Stimulated activated CD8-positive, alpha-beta memory T cell treated with anti-CD3 and anti-CD28 coated beads, Interleukin-2, amount 100 ng/mL, for 48 hours (primary cell): Measurements from ENCODE around the gene STS.
"Not testable (repeated sequence)": the region's sequence is repeated elsewhere in the genome, so short reads cannot be mapped to it uniquely, and the experiment has no call there.

ENCODE experiments used
- DNase-seq, 2 donors: peaks; one replicate each; pipeline ENCODE4 v3.0.0-alpha.2; 2020; ENCODE audit warnings: low read depth in 2 of 2

STS gene

DNA sequence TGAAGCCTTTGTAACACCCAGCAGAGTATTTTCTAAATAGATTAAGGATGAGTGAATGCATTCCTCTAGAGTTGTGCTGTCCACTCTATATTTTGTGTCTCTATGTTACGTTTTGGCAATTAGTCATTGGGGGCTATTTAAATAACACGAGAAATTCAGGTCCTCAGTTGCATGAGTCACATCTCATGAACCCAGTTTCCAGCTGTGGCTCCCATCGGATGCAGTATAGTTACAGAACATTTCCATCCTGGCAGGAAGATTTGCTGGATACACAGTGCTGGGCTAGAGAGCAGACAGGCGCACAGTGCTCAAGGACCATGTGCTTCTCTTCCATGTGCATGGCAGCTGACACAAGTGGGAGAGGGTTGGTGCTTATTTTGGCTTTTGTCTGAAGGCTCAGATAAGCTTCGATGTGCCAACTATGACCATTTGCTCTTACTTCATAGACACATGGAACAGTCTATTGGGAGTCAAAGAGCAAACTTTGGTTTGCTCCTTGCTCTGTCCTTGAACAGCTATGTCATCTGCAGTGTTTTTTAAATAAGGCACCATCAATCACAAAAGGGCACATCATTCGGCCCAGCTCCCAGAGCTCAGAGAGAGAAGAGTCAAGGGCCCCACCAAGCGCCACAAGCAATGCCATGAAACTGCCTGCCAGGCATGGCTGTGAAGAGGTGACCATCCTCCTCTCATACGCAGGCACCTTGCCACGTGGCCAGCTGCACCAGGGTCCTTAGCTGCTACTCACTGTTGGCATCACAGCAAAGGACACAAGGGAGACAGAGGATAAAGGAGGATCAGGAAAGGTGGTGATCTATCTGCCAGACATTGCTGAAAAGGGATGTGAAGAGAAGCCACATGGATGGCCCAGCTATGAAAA is 8.1 kb upstream of the STS start:
- no peak for DNase-seq

DNA sequence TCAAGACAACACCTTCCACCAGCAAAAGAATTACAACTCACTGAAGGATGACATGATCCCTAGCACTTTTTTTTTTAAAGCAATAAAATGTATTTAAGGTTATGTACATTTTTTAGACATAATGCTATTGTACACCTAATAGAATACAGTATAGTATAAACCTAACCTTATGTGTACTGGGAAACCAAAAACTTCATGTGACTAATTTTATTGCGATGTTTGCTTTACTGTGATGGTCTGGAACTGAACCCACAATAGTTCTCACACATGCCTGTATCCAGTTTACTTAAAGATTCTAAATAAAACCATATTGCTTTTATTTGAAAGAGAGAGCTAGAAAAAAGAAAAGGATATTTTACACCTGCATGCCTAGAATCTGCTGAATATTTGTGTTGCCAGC is 4.4 kb upstream of the STS start:
- DNase-seq, result no peak

DNA sequence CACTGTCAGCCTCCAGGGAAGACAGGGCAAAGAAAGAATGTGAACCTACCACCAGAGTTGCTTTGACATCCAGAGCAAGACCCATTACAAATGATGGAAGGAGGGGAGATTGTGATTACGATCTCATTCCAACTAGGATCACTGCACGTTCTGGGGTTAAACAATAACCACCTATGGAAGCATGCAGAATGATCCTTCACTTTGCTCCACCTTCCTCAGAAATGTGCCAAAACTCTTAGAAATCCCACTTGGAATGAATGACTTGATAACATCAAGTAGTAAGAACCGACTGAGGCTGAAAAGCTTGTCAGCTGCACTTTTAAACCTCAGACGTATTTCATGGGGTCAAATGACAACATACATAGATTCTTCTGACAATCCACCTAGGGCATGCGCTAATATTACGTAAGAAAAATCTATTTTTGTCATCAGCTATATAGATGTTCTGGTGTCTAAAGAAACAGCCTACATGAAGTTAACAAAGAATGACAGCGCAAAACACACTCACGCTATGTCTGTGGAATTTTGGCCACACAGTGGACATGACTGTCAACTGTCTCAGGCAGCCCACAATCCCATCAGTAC is 3.5 kb upstream of the STS start:
- DNase-seq, result no peak

DNA sequence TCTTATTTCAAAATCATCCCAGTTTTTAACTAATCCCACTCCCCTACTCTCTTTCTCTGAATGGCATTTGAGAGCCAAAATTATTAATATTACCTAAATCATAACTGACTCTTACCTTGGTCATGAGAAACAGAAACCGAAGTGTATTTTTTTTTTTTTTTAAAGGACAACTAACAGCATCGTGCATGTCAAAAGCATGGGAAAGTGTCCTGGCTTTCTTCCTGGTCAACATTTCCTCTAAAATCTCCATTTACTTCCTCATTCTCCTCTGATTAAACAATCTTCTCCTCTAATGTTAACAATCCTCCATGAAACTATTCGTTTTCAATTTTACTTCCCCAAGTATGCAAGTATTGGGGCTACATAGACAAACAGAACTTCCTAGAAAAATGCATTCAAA is 2.1 kb upstream of the STS start:
- DNase-seq, result no peak

DNA sequence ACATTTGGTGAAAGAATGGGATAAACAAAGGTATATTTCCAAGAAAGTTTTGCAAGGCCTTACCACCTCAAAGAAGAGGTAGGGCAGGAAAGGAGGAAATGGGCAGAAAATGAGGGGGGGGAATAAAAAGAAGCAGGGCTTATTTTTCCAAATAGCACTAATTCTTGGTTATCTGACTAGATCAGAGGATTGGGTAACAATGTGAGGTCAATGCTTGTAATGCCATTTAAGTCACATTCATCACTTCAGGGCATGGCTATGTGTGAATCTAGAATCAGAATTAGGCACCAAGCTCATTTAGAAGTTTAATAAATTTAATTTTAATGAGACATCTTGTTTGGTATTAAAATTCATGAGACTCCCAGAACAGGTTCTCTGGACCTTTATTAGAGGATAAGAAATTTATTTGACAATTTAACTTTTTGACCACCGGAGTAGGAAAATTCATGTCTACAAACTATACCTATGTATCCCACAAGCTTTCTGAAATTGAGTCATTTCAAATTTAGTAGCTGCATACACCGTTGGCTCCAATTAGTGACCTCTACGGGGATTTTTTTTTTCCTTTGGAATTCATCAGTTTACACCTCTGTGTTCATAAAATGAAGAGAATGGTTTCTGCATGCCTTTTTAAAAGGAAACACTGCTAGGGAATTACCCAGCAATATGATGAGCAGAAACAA is 1.4 kb upstream of the STS start:
- DNase-seq, result no peak

DNA sequence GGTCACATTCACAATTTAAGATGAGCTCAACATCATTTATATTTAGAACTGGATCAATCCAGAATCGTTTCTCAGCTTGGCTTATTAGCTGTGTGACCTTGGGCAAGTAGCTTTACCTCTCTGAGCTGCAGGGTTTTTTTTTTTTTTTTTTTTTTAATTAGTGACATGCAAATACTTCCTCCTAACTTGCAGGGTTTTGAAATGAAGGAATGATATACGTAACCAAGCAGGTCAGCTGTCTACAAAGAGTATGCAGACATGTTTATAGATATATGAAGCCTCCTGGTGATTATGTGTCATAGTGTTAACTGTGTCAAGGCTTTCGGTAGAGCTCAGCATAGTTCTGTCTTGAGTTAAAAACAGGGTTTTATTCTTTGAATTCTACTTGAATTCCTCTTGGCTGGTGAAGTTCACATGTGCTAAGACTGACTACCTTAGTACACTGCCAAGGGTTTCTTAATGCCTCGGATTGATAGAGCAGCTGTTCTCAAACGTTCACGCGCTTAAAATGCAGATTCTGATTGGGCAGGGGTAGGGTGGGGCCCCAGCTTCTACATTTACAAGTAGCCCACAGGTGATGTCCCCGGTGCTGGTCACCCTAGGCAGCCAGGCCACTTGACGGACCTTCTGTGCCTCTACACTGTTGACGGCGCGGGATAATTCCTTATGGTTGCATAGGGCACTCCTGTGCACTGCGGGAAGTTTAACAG is 654 bp upstream of the STS start:
- no peak for DNase-seq

DNA sequence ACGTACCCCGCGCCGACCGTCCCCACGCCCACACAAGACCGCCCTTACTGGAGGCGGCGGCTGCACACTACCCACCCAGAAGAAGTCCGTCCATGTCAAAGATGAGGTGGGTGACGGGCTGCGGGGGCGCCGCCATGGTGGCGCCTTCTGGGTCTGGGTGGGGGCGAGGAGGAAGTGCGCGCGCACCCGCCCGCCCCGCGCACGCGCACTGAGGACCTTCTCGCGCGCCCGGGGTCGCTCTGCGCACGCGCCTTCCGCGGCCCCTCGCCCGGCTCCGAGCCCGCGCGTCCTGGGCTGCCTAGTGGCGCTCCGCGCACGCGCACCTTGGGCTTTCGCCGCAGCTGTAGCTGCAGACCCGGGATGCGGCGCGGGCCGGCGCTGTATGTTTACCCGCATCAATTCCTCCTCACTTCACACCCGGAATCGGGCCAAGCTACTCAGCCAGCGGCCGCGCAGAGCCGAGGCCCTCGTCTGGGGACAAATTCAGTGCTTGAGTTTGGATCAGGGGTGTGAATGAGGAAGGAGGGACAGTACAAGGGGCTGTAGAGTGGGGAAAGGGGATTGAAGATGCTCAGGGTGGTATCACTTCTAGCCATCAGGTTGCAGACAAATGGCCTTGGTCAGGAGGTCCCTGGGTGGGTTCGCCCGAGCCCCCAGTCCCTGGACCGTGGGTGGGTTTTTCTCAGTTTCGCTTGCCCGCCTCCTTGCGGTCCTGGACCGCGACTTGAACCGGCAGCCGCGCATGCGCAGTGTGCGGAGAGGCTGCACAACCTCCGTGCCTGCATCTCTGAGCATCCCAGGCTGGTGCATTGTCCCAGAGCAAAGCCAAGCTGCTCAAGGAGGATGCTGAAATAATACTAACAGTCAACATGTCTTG is 704 bp downstream of the STS start, which contains the start of gene PUDP:
Gene PUDP (minus strand): TSS at position 176 of the 877 bp plus-strand sequence. CDS start 40 bp downstream, at position 136.
- peak; percentile 71 to 89 for DNase-seq

DNA sequence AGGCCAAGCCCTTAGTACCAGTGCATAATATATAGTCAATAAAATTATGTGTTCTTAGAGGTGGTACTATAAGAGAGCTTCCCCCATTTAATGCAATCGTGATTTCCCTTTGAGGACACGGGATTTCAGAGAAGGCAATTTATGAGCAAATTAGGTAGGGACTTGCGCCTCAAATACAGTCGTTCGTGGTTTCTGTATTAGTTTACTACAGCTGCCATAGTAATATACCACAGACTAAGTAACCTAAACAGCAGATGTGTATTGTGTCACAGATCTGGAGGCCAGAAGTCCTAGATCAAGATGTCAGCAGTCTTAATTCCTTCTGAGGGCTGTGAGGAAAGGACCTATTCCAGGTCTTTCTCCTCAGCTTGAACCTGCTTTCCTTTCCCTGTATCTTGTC is 1.9 kb downstream of the STS start:
- DNase-seq, result no peak

DNA sequence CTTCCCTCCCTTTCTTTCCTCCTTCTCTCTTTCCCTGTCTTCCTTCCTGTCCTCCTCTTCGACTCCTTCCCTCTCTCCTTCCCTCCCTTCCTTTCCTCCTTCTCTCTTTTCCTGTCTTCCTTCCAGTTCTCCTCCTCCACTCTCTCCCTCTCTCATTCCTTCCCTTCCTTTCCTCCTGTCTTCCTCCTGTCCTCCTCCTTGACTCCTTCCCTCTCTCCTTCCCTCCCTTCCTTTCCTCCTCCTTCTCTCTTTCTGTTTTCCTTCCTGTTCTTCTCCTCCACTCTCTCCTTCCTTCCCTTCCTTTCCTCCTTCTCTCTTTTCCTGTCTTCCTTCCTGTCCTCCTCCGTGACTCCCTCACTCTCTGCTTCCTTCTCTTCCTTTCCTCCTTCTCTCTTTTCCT is 5.7 kb downstream of the STS start:
- no peak for DNase-seq

DNA sequence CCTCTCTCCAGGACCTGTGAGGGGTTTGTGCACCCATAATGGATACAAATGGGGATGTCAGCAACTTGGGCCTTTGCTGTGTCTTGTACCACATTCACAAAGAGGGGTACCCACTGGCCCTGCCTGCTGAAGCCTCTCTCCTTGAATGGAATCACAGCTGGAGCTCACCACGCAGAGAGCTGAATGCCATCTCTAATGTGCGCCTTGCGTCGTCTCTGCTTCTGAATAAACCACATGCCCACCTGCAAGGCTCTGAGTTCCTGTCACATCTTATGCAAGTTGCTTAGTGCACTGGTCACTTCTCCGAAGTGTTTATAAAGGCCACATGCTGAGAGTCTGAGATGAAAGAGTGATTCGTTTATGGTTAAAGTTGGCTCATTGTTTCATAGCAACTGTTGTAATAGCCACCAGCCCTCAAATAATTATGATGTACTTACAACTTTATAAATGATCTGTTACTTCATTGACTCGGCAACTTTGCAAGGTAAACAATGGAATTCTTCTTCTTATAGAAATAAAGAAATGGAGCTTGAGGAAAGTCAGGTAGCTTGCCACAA is 6.6 kb downstream of the STS start:
- no peak for DNase-seq

DNA sequence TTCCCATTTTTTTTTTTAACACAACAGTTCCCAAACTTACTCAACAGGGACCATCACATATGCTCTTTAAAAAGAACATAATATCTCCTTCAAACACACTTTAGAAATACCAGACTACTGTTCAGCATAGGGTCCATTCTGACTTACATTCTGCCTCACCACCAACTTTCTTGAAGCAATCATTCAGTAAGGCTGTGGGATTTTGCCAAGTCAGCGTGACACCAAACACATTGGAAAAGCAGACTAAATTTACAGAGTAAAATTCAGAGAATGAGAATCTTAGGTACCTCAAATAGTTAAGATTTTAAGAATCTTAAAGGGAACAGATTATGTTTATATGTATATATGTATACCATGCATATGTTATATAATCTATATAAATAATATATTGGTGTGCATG is 7.7 kb downstream of the STS start:
- DNase-seq, result no peak

DNA sequence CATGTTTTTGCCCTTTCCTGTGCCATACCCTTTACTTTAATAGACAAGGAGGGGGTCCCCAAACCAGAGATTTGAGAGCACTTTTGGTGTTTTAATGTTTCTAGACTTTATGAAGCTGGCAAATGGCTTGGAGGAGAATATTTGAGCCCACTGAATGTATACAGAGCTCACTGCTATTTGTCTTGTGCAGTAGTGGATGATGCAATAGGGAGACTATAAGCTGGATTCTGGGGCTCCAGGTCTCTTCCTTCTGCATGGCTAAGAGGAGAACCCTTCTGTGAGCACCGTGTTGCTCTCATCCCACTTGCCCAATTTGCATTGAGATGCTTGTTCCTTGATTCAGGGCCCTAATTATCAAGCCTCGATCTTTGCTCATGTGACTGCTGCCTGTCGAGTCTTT is 9.4 kb downstream of the STS start:
- DNase-seq, result no peak

DNA sequence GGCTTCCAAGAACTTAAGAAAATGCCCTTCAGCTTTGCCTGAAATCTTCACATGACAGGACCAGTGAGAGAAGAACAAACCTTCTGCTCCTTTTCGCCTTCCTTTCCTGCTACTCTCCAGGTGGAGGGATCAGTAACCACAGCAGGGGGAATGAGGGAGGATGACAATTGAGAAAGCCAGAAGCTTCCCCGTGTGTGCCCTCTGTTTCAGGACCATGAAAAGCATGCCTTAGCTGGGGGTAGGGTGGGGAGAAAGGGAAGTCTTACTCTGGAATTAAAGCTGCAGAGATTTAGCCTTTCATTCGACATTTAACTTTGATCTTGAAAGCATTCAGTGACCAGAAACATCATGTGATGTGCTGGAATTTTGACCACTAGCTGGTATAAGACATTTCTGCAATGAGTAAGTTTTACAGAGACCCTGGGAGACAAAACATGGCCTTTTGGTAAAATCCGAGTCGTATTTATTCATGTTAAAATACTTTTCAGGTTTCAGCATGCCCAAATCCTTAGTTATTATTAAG is 11.0 kb downstream of the STS start:
- DNase-seq, result no peak

DNA sequence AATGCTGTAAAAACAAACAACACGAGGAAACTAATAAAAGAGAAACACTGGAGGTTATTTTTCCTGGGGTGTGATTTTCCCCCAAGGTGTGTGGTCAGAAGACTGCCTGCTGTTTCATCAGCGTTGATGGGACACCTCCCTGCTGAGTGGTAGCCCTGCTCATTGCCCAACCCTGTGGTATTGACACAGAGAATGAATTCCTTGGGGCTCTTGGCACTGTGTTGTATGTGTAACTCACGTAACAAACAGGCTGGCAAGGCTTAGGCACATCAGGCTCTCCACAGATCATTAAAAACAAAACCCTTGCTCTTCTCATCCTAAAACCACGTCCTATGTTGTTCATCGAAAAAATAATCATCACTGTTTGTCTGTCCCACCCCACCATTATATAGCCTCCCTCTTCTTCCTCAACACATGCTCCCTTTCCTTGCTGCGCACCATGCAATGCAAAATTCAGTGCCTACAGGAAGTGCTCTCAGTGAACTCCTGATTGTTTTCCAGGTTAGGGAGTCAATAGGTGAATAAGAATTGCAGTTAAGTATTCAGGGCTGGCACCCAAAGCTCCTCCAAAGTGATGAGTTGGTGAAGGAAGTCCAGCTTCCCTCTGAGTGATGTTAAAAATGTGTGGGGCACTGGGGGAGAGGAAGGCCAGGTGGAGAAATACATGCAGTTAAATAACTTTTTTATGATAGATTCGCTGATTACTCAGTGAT is 11.8 kb downstream of the STS start:
- no peak for DNase-seq

DNA sequence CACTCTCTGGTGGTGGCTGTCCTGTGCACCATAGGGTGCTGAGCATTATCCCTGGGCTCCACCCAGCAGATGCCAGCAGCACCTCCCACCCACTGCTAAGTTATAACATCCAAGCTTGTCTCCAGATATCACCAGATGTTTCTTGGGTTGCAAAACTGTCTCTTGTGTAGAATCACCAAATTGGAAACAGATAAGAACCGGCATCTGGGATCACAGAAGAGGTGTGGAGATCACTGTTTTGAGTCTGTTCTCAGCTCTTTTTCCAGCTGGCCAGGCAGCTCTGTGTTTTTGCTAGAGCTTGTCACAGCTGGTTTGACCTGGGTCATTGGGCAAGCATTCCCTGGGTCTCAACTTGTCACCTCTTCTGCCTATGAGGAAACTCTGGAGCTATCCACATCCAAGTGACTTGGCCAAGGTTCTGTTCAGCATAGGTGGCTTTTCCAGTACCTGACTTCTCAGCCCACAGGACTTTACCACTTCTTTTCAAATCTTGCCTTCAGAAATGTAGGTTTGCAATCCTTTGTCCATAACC is 15.7 kb downstream of the STS start:
- no peak for DNase-seq

DNA sequence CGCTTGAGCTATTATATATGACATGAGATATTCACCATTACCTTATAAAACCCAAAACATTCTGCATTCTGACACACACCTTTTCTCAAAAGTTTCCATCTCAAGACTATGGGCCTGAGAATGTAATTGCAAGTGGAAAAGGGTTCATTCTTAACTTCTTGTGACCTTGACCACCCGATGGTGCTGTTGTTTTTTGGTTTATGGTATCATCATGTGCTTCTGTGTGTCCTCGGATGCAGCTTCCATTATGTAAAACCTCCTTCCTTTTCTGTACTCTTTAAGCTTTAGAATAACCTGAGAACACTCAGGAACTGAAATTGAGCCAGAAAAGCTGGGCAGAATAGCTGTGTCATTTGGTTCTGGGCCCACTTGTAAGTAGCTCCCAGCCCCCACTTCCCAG is 16.7 kb downstream of the STS start:
- no peak for DNase-seq

DNA sequence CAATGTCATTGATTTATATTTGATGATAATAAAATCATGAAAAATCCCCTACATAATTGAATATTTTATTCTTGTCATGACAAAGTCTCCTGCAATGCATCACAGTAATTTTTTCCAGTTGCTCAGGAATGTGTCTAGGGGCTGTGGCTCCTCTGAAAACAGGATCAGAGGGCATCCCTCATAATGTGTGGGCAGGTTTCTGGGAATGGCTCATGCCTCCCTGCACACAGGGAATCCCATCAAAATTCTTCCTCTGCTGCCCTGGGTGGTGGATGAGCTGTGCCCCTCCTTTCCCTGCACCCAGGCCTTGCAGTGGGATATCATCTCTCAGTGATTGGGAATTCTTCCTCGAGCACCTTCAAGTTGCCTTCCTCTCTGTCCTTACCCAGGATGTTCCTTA is 20.9 kb downstream of the STS start:
- DNase-seq, result no peak

DNA sequence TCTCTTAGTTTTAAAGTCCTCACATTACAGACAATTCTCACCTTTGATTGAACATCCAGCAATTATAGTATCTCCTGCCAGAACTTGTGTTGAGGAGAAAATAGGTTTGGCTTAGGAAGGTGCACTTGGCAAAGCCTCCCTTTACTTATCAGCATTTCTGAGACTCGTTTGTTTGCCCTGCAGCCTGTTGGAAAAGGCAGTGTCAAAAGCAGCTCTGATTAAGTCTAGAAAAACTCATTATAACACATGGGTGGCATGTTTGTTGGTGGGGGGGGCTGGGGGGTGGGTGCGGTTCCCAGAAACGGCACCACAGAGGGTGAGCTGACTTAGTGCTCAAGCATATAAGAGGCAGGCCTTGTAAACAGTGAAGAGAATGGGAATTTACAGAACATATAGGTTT is 22.1 kb downstream of the STS start:
- DNase-seq, result no peak

DNA sequence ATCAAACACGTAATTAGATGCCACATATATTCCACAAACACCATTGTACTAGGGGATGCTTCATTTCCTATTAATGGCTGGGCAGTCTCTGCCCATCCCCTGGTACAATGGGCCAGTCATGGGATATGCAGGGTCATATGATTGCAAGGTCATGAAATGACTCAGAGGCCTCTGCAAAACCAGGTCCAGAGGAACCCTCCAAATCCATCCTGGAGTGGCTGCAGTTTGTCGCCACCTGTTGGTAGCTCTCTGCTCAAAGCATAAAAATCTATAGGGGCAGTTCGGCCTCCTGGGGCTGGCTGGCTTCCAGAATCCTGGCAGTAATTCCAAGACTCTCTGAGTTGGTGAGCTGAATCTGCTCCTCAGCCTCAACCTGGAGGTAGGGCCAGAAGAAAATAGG is 23.4 kb downstream of the STS start:
- peak in 1 of 2 donors; percentile 19 for DNase-seq

DNA sequence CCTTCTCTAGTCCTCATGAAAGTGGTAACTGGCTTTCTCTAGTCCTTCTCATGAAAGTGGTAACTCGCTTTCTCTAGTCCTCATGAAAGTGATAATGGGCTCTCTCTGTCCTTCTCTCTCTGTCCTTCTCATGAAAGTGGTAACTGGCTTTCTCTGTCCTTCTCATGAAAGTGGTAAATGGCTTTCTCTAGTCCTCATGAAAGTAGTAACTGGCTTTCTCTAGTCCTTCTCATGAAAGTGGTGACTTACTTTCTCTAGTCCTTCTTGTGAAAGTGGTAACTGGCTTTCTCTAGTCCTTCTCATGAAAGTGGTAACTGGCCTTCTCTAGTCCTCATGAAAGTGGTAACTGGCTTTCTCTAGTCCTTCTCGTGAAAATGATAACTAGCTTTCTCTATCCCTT is 31.3 kb downstream of the STS start:
- DNase-seq, result not testable (repeated sequence)
